ENCODE data around the gene AK9. TPM values are rescaled to one million over a fixed set of nuclear protein-coding genes. Genes with fewer than 3 reads are reported as not detected.

AK9 gene
- total RNA-seq, 4 donors from 2014 or later: 3.9 to 8.2 (median 7.1) TPM

DNA sequence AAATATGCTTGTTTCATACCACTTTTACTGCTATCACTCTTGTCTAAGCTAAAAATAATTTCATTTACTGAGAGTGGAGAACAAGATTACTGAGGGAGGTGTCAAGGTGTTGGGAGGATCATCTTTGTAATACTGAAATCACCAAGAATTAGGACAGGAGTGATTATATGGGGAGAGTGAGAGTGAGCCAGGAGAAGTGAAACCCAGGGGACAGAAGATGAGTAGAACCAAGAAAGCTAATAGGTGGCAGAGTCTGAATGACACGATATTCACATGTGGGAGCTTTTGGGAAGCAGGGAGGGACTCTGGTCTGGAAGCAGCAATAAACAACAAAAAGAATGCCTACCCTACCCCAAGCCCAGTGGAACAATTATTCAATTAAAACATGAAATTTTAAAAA is 58.6 kb downstream of the AK9 start:
- in situ Hi-C loops (cut with MboI; ENCODE audit: low sequenced_read_pairs in 4 of 4) (no loop called here), intact Hi-C loops (cut with DNase I; ENCODE audit: low total_unique reads) (no loop called here)
- TF ChIP-seq, protein P1, sequence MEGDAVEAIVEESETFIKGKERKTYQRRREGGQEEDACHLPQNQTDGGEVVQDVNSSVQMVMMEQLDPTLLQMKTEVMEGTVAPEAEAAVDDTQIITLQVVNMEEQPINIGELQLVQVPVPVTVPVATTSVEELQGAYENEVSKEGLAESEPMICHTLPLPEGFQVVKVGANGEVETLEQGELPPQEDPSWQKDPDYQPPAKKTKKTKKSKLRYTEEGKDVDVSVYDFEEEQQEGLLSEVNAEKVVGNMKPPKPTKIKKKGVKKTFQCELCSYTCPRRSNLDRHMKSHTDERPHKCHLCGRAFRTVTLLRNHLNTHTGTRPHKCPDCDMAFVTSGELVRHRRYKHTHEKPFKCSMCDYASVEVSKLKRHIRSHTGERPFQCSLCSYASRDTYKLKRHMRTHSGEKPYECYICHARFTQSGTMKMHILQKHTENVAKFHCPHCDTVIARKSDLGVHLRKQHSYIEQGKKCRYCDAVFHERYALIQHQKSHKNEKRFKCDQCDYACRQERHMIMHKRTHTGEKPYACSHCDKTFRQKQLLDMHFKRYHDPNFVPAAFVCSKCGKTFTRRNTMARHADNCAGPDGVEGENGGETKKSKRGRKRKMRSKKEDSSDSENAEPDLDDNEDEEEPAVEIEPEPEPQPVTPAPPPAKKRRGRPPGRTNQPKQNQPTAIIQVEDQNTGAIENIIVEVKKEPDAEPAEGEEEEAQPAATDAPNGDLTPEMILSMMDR (IDR thresholded peaks at IDR 0.05 in 4 of 5, conservative IDR thresholded peaks at IDR 0.05 in 1 of 5): no peak
- no peak for TF ChIP-seq POLR2A (IDR thresholded peaks at IDR 0.05)
- ATAC-seq (no peak), DNase-seq (no peak)
- Histone ChIP-seq H3K27me3 (no peaks in the 10 kb centered on the region), H3K36me3 (peaks cover 0 to 11% of the 10 kb centered on the region in 2 donors), H3K9me3 (no peaks in the 10 kb centered on the region), H3K4me3 (no peak overlapping the region), H3K27ac (no peak overlapping the region), H3K4me1 (no peaks in the 10 kb centered on the region)

- Histone ChIP-seq H3K4me1 (no peaks in the 10 kb centered on the region), H3K36me3 (peaks cover 0 to 11% of the 10 kb centered on the region in 2 donors)
- intact Hi-C loops (cut with DNase I; ENCODE audit: low total_unique reads): no loop called here
These were observed 59.6 kb downstream of the AK9 start for GRCh38 chr6:109631403-109631802.

DNA sequence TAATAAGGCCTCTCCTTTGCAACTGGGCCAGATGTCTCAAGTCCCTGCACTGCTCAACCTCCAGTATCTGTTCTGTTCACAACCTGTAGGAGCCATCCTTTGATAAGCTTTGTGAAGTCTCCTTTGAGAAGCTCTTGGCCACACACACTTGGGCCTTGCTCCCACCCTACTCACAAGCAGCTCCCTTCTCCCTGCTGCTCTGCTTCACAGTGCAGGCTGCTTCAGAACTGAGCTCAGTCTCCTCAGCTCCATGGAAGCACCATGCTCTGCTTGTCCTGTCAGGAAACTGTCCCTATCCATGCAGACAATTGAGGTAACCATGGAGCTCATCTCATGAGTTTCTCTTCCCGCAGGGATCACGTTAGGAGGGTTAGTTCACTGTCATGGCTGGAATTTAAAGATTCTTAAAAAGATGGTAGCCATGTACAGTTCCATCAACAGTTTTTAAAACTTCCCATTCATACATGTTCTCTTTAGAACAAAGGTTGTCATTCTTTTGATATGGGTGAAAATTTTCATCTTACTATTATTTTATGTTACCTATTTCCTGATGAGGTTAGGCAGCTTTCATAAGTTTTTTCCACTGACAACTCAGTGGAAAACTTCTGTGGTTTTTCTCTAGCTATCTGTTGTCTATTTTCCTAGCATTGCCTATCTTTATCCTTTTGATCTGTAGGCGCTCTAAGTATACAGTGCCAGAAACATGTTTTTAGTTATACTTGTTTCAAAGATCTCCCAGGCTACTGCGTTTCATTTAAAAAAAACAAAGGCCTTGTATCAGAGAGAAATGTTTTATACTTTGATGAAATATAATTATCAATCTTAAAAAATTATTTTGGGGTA is 62.6 kb downstream of the AK9 start:
- peaks cover 0 to 11% of the 10 kb centered on the region in 2 donors for H3K36me3 ChIP-seq
- in situ Hi-C loops (cut with MboI; ENCODE audit: low sequenced_read_pairs in 4 of 4) (no loop called here), intact Hi-C loops (cut with DNase I; ENCODE audit: low total_unique reads) (no loop called here)
- no peak overlapping the region for H3K27ac ChIP-seq
- TF ChIP-seq POLR2A (IDR thresholded peaks at IDR 0.05): no peak
- TF ChIP-seq, protein P1 (IDR thresholded peaks at IDR 0.05 in 4 of 5, conservative IDR thresholded peaks at IDR 0.05 in 1 of 5): no peak
- no peaks in the 10 kb centered on the region for H3K9me3 ChIP-seq
- H3K27me3 ChIP-seq: no peaks in the 10 kb centered on the region
- ATAC-seq (no peak), DNase-seq (no peak)
- no peaks in the 10 kb centered on the region for H3K4me1 ChIP-seq
- H3K4me3 ChIP-seq: no peak overlapping the region

More at GRCh38 chr6:109631403-109631802, 59.6 kb downstream of the AK9 start:
- no peaks in the 10 kb centered on the region for H3K9me3 ChIP-seq
- ATAC-seq: no peak
- in situ Hi-C loops (cut with MboI; ENCODE audit: low sequenced_read_pairs in 4 of 4): no loop called here
- TF ChIP-seq, protein P1 (IDR thresholded peaks at IDR 0.05 in 4 of 5, conservative IDR thresholded peaks at IDR 0.05 in 1 of 5): no peak
- TF ChIP-seq POLR2A (IDR thresholded peaks at IDR 0.05): no peak
- H3K4me3 ChIP-seq: no peak overlapping the region
- H3K27me3 ChIP-seq: no peaks in the 10 kb centered on the region
- no peak for DNase-seq
- no peak overlapping the region for H3K27ac ChIP-seq

DNA sequence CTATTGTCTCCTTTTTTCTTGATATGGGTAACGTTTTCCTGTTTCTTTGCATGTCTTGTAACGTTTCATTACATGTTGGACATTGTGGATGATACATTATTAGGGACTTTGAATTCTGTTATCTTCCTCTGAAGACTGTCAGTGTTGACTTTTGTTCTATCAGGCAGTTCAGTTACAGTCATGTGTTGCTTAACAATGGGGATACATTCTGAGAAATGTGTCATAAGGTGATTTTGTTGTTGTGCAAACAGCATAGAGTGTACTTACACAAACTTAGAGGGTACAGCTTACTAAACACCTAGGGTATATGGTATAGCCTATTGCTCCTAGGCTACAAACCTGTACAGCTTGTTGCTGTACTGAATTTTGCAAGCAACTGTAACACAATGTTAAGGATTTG is 64.7 kb downstream of the AK9 start:
- no peak for DNase-seq
- Histone ChIP-seq H3K4me3 (no peak overlapping the region), H3K36me3 (peaks cover 0 to 5% of the 10 kb centered on the region in 2 donors), H3K9me3 (no peaks in the 10 kb centered on the region), H3K4me1 (no peaks in the 10 kb centered on the region), H3K27me3 (no peaks in the 10 kb centered on the region), H3K27ac (no peak overlapping the region)
- TF ChIP-seq POLR2A (IDR thresholded peaks at IDR 0.05): no peak
- TF ChIP-seq, protein P1 (IDR thresholded peaks at IDR 0.05 in 4 of 5, conservative IDR thresholded peaks at IDR 0.05 in 1 of 5): no peak
- ATAC-seq: no peak
- intact Hi-C loops (cut with DNase I; ENCODE audit: low total_unique reads): no loop called here
- in situ Hi-C loops (cut with MboI; ENCODE audit: low sequenced_read_pairs in 4 of 4): no loop called here

All from gastrocnemius medialis (tissue), 4 donors.